Stimulated activated CD4-positive, alpha-beta T cell treated with anti-CD3 and anti-CD28 coated beads, TNF-alpha, amount 100 ng/mL, for 1 hour (primary cell): Measurements from ENCODE around the gene OTULINL.

Experiments
- DNase-seq, 3 donors: peaks; one replicate each; pipeline ENCODE4 v3.0.0-alpha.2; 2020; ENCODE audit warnings: low read depth in 3 of 3, low spot score in 1 of 3

The OTULINL gene

DNA sequence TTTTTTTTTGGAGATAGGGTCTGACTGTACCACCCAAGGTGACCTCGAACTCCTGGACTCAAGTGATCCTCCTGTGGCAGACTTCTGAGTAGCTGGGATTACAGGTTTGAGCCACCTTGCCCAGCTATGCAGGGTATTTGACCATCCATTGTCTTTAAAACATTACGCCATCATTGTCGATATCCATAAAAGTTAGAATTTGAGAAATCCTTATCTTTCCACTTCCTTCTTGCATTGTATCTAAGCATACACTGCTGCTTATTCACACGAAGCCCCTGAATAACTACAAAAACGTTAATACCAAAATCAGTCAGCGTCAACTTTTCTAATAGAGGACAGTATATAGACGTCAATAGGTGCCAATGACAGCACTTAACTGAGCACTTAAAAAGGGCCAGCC, 5.4 kb upstream of the OTULINL start:
- no peak for DNase-seq

DNA sequence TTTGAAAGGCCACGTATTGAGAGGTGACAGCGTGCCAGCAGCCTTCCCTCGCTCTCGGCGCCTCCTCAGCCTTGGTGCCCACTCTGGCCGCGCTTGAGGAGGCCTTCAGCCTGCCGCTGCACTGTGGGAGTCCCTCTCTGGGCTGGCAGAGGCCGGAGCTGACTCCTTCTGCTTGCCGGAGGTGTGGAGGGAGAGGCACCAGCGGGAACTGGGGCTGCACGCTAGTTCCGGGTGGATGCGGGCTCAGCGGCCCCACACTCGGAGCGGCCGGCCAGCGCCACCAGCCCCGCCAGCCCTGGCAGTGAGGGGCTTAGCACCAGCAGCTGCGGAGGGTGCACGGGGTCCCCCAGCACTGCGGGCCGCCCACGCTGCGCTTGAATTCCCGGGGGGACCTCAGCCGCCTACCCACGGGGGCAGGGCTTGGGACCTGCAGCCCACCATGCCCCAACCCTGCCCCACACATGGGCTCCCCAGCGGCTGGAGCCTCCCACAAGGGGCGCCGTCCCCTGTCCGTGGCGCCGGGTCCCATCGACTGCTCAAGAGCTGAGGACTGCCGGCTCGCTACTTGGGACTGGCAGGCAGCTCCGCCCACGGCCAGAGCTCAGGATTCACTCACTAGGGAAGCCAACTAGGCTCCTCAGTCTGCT, 4.4 kb upstream of the OTULINL start:
- no peak for DNase-seq

DNA sequence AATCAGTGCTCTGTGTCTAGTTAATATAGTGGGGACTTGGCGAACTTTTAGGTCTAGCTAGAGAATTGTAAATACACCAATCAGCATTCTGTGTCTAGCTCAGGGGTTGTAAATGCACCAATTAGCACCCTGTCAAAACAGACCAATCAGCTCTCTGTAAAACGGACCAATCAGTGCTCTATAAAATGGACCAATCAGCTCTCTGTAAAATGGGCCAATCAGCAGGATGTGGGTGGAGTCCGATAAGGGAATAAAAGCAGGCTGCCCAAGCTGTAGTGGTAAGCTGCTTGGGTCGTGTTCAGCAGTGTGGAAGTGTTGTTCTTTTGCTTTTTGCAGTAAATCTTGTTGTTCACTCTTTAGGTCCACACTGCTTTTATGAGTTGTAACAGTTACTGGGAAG, 3.6 kb upstream of the OTULINL start:
- no peak for DNase-seq

DNA sequence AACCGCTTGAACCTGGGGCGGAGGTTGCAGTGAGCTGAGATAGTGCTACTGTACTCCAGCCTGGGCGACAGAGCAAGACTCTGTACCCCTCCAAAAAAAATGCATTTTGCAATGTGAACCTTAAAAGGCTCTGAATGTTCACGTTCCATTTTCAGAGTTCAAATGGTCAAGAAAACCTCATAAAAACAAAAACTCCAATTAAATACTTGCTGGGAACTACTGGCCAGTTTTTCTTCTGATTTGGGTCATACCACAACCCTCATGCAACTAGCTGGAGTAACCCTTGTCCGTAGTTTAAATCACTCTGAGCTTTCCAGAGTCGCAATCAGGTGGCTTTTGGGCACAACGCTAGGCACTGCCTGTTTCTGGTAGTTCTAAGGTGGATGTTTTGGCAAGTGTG, 2.3 kb upstream of the OTULINL start:
- DNase-seq: no peak

DNA sequence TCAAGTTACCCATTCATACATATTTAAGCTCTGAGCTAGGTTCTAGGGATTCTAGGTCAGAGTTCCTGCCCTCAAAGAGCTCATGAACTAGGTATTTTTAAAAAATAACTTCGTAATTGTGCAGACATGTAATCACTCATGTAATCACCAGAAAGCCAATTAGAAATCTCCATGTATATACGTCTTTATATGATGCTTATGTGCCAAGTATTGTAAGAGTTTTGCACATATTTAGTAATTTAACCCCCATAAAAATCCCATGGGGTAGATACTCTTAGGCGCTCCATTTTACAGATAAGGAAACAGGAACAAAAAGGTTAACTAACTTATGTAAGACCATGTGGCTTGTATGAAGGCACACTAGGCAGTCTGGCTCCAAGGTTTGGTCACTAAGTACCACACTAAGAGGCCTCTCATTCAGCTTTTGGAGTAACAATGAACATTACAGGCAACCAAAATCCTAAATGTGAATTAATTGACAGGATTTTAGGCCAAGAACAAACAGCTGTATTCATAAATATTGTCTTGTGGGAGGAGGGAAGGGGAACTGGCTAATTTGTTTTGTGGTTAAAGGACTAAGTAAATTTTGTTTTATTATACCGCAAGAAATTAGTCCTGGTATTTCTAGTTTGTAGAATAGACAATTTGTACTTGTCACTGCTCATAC, 1.7 kb upstream of the OTULINL start:
- DNase-seq: no peak

DNA sequence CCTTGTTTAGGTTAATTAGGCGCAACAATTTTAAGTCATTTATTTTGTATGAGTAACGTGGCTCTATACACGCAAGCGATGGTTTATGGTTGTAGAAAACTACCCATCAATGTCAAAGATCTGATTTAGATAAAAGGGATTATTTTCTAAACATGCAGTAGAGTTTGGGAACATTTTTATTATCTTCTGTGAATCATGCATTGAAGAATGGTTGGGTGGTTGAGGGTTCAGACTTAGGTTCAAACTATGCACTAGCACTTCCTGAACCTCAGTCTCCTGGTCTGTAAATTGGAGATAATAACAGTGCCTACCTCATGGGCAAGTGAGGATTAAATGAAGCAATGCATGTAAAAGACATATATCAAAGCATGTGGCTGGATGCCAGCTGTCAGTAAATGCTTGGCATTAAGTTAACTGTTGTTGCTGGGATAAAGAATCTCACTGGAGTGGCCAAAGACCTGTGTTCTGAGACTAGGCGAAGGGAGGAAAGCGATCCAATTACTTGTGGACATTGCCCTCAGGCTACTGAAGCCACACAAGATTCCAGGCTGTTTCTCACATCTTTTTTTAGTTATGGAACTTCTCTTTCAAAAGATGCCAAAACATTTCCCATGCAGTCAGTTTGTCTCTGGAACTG, 1.1 kb upstream of the OTULINL start:
- DNase-seq: no peak

DNA sequence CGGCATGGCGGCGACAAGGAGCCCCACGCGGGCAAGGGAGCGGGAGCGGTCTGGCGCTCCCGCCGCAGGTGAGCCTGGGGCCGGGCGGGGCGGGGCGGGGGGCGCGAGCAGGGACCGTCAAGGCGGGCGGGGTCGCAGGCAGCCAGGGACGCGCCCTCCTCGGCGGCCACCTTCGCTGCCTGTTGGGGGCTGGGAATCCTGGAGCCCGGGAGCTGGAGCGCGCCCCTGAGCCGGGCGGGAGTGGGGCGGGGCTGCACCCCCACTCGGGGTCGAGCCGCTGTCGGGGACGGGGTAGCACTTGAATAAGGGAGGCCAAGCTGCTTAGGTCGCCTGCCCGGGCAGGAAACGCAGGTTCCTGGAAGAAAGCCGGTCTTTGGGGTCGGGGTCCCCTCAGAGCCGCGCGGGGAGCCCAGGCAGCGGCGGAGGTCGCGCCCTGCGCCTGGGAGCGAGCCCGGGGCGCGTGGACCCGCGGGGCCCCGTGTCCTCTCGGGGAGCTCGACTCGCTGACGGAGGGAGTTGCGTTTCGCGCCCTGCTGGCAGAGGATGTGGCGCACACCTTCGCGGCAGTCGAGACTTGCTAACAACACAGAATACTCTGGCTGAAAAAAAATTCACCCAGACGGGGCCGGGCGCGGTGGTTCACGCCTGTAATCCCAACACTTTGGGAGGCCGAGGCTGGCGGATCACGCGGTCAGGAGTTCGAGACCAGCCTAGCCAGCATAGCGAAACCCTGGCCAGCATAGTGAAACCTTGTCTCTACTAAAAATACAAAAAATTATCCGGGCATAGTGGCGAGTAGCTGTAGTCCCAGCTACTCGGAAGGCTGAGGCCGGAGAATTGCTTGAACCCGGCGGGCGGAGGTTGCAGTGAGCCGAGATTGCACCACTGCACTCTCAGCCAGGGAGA, 552 bp downstream of the OTULINL start:
- DNase-seq: peak; percentile 59 to 64 (median 64)

DNA sequence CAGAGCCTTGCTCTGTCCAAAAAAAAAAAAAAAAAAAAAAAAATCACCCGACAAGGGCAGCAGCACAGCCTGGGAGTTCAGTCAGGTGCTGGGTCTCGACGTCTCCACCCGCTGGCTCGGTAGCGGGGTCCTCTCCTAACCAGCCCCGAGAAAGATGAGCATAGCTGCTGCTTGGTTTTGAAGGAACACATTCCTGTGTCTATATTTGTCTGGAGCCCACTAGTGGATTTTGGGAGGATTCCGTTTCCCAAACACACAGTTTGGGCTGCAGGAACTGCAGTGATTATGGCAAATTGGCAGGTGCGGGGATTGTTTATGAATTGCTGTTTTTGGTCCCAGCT, 1.2 kb downstream of the OTULINL start:
- no peak for DNase-seq

DNA sequence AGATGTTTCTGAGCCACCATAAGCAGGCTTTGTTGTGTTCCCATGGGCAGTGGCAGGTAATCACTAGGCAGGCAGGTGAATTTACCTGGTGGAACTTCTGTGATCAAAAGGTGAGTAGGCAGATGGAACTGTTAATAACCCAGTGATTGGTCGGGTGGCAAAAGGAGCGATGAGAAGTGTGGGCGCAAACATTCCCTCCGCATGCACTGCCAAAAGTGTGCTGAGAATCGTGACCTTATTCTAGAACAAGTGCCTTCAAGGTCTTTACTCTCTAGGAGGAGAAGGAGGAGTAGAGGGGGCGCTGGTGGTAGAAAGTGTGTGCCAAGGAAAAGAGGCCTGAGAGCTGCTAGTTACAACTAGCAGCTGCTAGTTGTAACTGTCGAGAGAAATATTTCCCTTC, 3.3 kb downstream of the OTULINL start:
- no peak for DNase-seq

DNA sequence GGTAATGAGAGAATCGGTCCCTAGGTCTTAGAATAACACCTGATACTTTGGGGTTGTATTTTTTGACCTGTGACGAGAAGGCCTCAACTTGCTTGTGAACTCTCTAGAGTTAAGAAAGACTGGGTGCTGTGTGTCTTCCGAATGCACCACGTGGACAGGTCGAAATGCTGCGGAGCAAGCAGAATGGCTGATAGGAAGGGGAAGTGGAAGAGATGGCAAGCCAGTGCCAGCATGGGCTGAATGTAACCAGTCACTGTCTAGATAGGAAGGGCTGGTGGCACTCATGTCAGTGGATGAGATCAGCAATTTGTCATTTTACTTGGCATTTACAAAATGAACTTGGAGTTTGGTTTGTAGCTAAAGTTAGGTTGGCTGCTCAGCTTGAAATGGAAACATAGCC, 5.6 kb downstream of the OTULINL start:
- no peak for DNase-seq

DNA sequence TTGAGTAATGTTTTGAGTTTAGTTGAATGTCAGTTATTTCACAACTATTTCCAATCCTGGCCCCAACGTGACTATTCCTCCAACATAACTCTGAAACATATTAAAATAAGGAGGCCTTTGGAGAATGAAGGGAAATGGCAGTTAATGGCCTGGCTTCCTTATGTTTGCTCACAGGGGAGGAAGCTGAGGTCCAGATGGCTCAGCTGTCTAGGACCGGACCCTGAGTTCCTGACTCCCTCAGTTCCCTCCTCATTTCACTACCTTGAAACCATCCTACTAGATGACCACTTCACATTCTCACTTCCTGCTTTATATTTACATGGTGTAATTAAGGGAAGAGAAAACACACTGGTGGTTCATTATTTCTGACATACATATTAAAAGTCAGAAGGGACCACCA, 6.6 kb downstream of the OTULINL start:
- DNase-seq: no peak

DNA sequence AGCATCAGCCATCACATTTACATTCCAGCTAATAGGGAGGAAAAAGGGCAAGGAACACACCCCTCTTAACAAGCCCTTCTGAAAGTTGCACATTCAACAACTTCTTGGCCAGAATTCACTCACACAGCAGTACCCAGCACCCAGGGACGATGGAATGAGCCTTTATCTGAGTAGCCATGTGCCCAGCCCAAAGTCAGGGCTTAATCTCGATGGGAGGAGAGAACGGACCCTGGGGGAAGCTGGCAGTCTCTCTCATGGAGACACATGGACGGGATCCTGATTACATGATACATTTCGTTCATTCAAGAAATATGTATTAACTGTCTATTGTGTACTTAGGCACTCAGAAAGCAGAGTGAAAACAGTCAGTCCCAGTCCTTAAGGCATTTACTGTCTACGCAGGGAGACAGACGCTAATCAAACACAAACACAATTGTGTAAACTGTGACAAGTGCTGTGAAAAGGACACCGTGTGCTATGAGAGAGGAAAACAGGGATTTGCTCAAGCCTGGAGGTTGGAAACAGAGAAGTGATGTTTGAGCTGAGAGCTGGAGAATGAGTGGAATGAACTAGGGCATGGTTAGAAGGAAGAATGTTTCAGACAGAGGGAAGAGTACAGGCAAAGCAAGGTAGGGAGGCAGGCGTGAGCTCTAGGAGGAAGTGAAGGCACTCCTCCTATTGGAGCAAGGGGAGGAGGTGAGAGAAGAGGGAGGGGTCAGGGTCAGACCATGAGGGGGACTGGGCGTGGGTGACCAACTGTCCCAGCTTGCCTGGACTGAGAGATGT, 7.4 kb downstream of the OTULINL start:
- no peak for DNase-seq

DNA sequence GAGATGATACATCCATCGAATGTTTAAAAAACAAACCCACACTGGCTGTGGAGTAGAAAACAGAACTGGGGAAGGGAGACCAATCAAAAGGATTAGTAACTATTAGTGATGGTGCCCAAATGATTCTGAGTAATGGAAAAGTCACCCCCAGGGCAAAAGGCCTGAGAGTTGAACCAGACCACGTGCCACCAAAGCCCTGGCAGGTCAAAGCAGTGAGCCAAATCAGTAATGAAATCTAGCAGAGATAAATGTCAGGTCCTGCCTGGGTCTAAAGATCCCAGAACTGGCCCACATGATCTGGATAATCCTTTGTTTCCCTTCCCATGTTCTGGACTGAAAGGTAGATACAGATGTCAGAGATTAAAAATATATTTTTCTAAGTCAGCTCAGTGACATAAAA, 9.4 kb downstream of the OTULINL start:
- DNase-seq: no peak

DNA sequence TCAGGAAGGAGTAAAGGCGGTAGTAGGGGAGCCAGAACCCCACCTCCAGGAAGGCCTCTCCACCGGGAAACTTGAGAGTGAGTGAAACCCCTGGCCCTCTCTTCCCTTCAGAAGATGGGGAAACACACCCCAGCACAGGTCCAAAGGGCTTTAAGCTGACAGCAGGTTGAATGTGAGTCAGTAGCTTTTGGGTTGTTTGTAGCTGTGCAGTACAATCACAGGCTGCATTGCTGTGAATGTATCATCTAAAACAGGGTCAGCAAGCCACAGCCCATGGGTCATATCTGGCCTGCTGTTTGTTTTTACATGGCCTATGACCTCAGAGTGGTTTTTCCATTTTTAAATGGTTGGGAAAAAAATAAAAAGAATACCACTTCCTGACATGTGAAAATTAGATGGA, 10.0 kb downstream of the OTULINL start:
- no peak for DNase-seq

DNA sequence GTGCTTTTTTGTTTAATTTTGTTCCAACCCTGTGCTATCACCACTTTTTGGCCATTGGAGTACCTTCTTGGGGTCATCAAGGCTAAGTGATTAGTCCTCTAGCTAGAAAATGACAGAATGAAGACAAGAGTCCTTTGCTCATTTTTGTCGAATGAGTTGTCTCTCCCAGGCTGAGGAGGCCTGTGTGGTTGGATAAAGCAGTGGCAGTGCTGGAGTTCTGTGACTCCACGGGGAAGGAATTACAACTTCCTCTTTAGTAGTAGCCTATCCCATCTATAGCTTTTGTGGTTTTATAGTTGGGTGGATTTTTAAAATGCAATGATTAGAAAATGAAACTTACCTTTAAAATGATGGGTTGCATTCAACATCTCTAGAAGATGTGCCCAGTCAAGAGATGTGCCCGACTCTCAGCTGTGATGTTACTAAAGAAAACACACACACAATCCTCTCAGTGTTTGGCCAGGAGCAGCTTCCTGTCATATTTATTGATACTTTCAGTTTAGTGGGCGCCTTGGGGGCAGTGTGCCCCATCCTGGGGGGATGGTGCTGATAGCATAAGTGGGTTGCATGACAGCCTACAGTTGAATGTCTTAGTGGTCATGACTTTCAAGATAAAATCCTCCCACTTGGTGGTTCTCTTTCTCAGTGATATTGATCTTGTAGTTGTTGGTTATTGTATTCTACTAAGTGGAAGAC, 11.9 kb downstream of the OTULINL start:
- DNase-seq: no peak

DNA sequence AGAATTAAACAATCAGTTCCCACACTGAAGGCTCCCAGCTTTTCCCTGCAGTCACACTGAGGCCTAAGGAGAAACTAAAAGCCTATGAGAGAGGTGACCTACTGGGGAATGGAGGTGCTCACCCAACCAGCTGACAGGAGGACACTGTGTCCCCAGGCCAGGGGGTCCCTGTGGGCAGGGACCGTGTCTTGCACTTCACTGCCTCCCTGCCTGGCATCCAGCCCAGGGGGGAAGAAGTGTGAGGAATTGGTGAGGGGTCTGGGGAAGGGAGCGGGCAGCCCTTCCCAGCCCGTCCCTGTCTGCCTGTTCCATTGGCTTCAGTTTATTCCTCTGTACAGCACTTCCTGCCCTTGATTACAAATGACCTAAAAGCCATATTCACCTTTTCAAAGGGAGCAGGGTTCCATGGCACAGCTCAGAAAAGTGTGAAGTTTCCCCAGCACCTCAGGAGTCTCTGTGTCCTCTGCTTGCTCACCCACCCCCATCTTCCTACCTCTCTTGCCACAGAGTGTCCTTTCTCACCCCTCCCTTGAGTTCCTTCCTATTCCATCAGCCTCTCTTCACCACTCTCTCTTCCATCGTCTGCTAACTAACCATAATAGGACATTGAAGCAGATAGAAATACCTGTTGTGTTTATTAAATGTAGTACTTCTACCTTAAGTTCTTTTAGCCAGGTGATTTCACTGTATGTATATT, 12.9 kb downstream of the OTULINL start:
- no peak for DNase-seq

DNA sequence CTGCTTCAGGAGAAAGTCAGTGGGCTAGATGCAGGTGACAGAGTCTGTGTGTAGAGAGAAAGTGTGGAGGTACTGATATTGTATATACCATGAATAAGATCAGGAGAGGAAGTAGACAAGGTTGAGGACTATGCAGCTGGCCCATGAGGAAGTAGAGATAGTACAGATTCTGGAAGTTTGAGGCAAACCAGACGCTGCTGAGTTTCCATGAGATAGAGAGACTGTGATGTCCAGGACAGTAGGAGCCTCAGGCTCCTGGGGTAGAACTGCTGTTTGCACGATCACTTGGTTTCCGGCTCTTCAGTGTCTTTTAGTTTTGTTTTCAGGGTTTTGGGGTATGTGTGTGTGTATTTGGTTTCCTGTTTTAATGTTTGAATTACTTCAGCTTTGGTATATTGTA, 13.6 kb downstream of the OTULINL start:
- no peak for DNase-seq

DNA sequence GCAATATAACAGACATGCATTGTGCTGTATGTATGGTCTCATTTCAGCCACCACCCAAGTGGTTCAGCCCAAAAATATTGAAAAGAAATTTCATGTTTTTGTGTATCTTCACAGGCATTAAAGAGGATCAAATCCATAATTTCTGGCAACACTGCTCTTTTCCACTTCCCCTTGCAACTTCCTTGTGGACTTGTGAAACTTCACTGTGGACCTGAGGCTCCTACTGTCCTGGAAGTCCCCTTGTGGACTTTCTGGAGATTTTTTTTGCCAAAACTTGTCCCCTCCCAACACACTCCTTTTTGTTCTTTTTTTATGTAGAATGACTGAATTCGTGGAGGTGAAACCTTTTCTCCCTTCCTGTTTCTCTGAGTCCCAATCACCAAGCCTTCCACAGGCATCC, 14.3 kb downstream of the OTULINL start:
- no peak for DNase-seq

DNA sequence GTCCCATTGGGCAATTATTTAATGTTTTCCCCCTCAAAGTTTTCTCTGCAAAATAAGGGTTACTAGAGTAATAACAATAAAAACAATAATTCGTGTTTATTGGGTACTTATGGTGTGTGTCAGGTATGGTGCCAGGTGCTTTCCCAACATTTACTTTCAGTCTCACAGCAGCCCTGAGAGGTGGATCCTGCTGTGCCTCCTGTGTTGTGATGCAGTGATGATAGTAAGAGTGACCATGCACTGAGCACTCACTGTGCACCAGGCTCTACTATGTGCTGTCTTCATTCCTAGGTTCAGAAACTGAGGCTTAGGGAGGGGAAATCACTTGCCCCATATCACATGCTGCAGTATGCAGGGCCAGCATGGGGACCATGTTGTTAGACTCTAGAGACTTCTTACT, 15.5 kb downstream of the OTULINL start:
- DNase-seq: no peak

DNA sequence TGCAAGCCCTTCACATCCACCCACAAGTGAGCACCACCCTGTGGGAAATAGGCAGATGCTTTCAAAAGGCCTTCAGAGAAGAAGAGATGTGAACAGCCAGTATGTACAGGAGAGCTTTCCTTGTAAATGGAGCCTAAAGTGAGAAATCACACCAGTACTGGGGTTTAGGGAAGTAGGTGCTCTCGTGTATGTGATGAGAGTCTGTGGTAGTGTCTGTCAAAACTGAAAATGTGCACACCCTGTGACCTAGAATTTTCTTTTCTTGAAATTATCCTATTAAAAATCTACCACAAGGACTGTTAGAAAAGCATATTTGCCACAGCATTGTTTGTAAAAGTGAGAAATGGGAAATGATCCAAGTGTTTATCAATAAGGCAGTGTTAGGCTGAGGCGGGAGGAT, 16.6 kb downstream of the OTULINL start:
- DNase-seq: no peak
